Neural cell (in vitro differentiated cells): ENCODE data around the gene PANK1. TPM values are rescaled to one million over a fixed set of nuclear protein-coding genes. Genes with fewer than 3 reads are reported as not detected.

Experiments
- H2AFZ ChIP-seq: fragments of 200-600, 300-800 bp; sonication (generic), shearing (Covaris generic); 2 replicates; pipeline ENCODE4 v1.6.0; 2014; ENCODE audit warnings: low read depth, mild to moderate bottlenecking, antibody characterized with exemption, low read length, moderate library complexity
- H3F3A ChIP-seq: fragments of 200-600 bp; shearing (Covaris generic); 2 replicates; pipeline ENCODE4 v1.6.1; 2016; ENCODE audit warnings: mild to moderate bottlenecking, moderate library complexity, mixed read lengths, antibody characterized with exemption, low read length; ENCODE audit not compliant: insufficient read depth, poor library complexity, severe bottlenecking
- H3K27ac ChIP-seq: fragments of 200-600, 300-800 bp; sonication (generic), shearing (Covaris generic); 2 replicates; pipeline ENCODE4 v1.5.1; 2014; ENCODE audit warnings: mild to moderate bottlenecking, low read length, moderate library complexity
- H3K27me3 ChIP-seq: fragments of 300-800, 200-600 bp; sonication (generic), shearing (Covaris generic); 2 replicates; pipeline ENCODE4 v1.6.0; 2014; ENCODE audit warnings: mild to moderate bottlenecking, low read depth, low read length, moderate library complexity; ENCODE audit not compliant: insufficient read depth
- H3K36me3 ChIP-seq: fragments of 300-800, 200-600 bp; sonication (generic), shearing (Covaris generic); 2 replicates; pipeline ENCODE4 v1.5.1; 2014; ENCODE audit warnings: mild to moderate bottlenecking, antibody characterized with exemption, low read length, moderate library complexity; ENCODE audit not compliant: insufficient read depth
- H3K4me2 ChIP-seq: fragments of 300-800, 200-600 bp; sonication (generic), shearing (Covaris generic); 2 replicates; pipeline ENCODE4 v1.6.0; 2014; ENCODE audit warnings: mild to moderate bottlenecking, low read length
- H3K4me3 ChIP-seq: fragments of 300-800, 200-600 bp; sonication (generic), shearing (Covaris generic); 2 replicates; pipeline ENCODE4 v1.5.1; 2014; ENCODE audit warnings: mild to moderate bottlenecking, low read length, moderate library complexity
- H3K79me2 ChIP-seq: fragments of 200-600 bp; shearing (Covaris generic); replicated peaks from 2 replicates; pipeline ENCODE4 v1.6.0; 2014; ENCODE audit warnings: mild to moderate bottlenecking, low read length, moderate library complexity; ENCODE audit not compliant: insufficient read depth
- H3K9ac ChIP-seq: fragments of 300-800, 200-600 bp; sonication (generic), shearing (Covaris generic); 2 replicates; pipeline ENCODE4 v1.6.1; 2016; ENCODE audit warnings: mild to moderate bottlenecking, low read length, mixed read lengths
- H3K9me2 ChIP-seq: fragments of 200-600 bp; shearing (Covaris generic); 2 replicates; pipeline ENCODE4 v1.6.1; 2016; ENCODE audit warnings: mild to moderate bottlenecking, low read length, mixed read lengths; ENCODE audit not compliant: insufficient read depth
- H3K9me3 ChIP-seq: fragments of 200-600, 300-800 bp; sonication (generic), shearing (Covaris generic); 2 replicates; pipeline ENCODE4 v1.6.1; 2016; ENCODE audit warnings: mild to moderate bottlenecking, mixed run types, low read length, moderate library complexity, mixed read lengths
- H4K20me1 ChIP-seq: fragments of 200-600 bp; shearing (Covaris generic); 2 replicates; pipeline ENCODE4 v1.6.1; 2016; ENCODE audit warnings: mild to moderate bottlenecking, mixed run types; ENCODE audit not compliant: insufficient read depth
- CTCF ChIP-seq: fragments of 450-650 bp; IDR thresholded peaks from 2 replicates; pipeline ENCODE4 v1.5.1; 2014; ENCODE audit warnings: antibody characterized with exemption, mild to moderate bottlenecking, moderate library complexity; ENCODE audit not compliant: poor library complexity, severe bottlenecking
- EP300 ChIP-seq: fragments of 450-650 bp; conservative IDR thresholded peaks from 2 replicates; pipeline ENCODE4 v1.6.1; 2014; ENCODE audit warnings: antibody characterized with exemption, mild to moderate bottlenecking, moderate library complexity; ENCODE audit not compliant: poor library complexity, severe bottlenecking
- EZH2 ChIP-seq: fragments of 200-600, 300-800 bp; shearing (Covaris generic), sonication (generic); IDR thresholded peaks from 2 replicates; pipeline ENCODE4 v1.6.1; 2014; ENCODE audit warnings: antibody characterized with exemption, low read length, borderline replicate concordance, mild to moderate bottlenecking; ENCODE audit not compliant: insufficient read depth, poor library complexity, severe bottlenecking
- MXI1 ChIP-seq: fragments of 450-650 bp; conservative IDR thresholded peaks from 2 replicates; pipeline ENCODE4 v1.6.1; 2014; ENCODE audit warnings: antibody characterized with exemption, mild to moderate bottlenecking; ENCODE audit not compliant: poor library complexity, severe bottlenecking
- POLR2AphosphoS5 ChIP-seq: IDR thresholded peaks from 2 replicates; pipeline ENCODE4 v1.6.1; 2012
- RAD21 ChIP-seq: fragments of 450-650 bp; conservative IDR thresholded peaks from 2 replicates; pipeline ENCODE4 v1.6.1; 2014; ENCODE audit warnings: antibody characterized with exemption, mild to moderate bottlenecking, moderate library complexity
- REST ChIP-seq: IDR thresholded peaks from 2 replicates; pipeline ENCODE4 v1.6.1; 2012; ENCODE audit warnings: borderline replicate concordance
- SMC3 ChIP-seq: fragments of 450-650 bp; conservative IDR thresholded peaks from 2 replicates; pipeline ENCODE4 v1.6.1; 2014; ENCODE audit warnings: antibody characterized with exemption, mild to moderate bottlenecking, moderate library complexity; ENCODE audit not compliant: poor library complexity
- TAF1 ChIP-seq: IDR thresholded peaks from 2 replicates; pipeline ENCODE4 v1.6.1; 2012; ENCODE audit warnings: low read depth
- polyA plus RNA-seq: library from polyadenylated mRNA; depleted of rRNA; stranded (reverse); fragments of >200 nt; gene quantifications from 2 replicates; pipeline ENCODE4 v1.2.3, GENCODE V29; 2014

The PANK1 gene
- polyA plus RNA-seq, 1 donor from 2014 or later, result 15.4 TPM

- no peak for TF ChIP-seq SMC3
- TF ChIP-seq RAD21, result no peak
- TF ChIP-seq EP300, result no peak
- TF ChIP-seq REST, result no peak
- TF ChIP-seq MXI1, result no peak
- no peak for TF ChIP-seq EZH2
- no peak for TF ChIP-seq CTCF
- TF ChIP-seq TAF1, result no peak
- TF ChIP-seq POLR2AphosphoS5, result no peak
- H3K9ac ChIP-seq, result no peak overlapping the region
- no peaks in the 10 kb centered on the region for H3K79me2 ChIP-seq
- no peaks in the 10 kb centered on the region for H3K27me3 ChIP-seq
- no peaks in the 10 kb centered on the region for H3K9me3 ChIP-seq
- H3K4me3 ChIP-seq, result no peak overlapping the region
- H3K36me3 ChIP-seq, result no peaks in the 10 kb centered on the region
- H3K27ac ChIP-seq, result no peak overlapping the region
- H4K20me1 ChIP-seq, result no peaks in the 10 kb centered on the region
- no peak overlapping the region for H3K4me2 ChIP-seq
- H2AFZ ChIP-seq, result no peak overlapping the region
- no peaks in the 10 kb centered on the region for H3F3A ChIP-seq
- H3K9me2 ChIP-seq, result no peaks in the 10 kb centered on the region
Observed at GRCh38 chr10:89651916-89652573, 7.0 kb upstream of the PANK1 start.

GRCh38 chr10:89651205-89651915 lies 6.3 kb upstream of the PANK1 start:
- Histone ChIP-seq H3K4me2 (no peak overlapping the region), H3K79me2 (no peaks in the 10 kb centered on the region), H3K9ac (no peak overlapping the region), H2AFZ (no peak overlapping the region), H3F3A (no peaks in the 10 kb centered on the region), H3K9me2 (no peaks in the 10 kb centered on the region), H3K36me3 (no peaks in the 10 kb centered on the region), H3K9me3 (no peaks in the 10 kb centered on the region), H3K4me3 (no peak overlapping the region), H4K20me1 (no peaks in the 10 kb centered on the region), H3K27me3 (no peaks in the 10 kb centered on the region), H3K27ac (no peak overlapping the region)
- TF ChIP-seq REST (no peak), CTCF (no peak), RAD21 (no peak), MXI1 (no peak), TAF1 (no peak), POLR2AphosphoS5 (no peak), EZH2 (no peak), EP300 (no peak), SMC3 (no peak)
